Pancreas (tissue), 10 donors: ENCODE measurements around the gene XAGE2. TPM values are rescaled to one million over a fixed set of nuclear protein-coding genes. Genes with fewer than 3 reads are reported as not detected.
"Not testable (repeated sequence)": the region's sequence is repeated elsewhere in the genome, so short reads cannot be mapped to it uniquely, and the experiment has no call there.

ENCODE experiments used
- ATAC-seq, 4 donors: fragments of 200-7000 bp; cut with Tn5 transposase; one replicate each; pipeline versions ENCODE4 v1.8.0 to v1.9.1; 2020; ENCODE audit warnings: mild to moderate bottlenecking in 4 of 4, moderate library complexity in 4 of 4
- DNase-seq, 6 donors: peaks; one replicate each; pipeline ENCODE4 v3.0.0-alpha.2; 2020
- FAIRE-seq: peaks from 2 replicates; lab custom pipeline; 2012; peaks lifted over from hg19 to GRCh38; lab: Jason Lieb, UNC
- H3K27ac ChIP-seq, 4 donors: fragments of 200-600 bp; sonication (generic); 1 replicate in 3 of 4; 2 replicates in 1 of 4; pipeline versions ENCODE4 v1.5.0 to v1.8.0; 2020
- H3K27me3 ChIP-seq, 4 donors: fragments of 200-600 bp; one replicate each; pipeline ENCODE4 v1.8.0; 2021
- H3K36me3 ChIP-seq, 3 donors: fragments of 200-600 bp; sonication (generic) in 1 of 3; one replicate each; pipeline versions ENCODE4 v1.5.0 to v1.8.0; 2020 to 2021
- H3K4me1 ChIP-seq, 3 donors: fragments of 200-600 bp; one replicate each; pipeline ENCODE4 v1.8.0; 2021
- H3K4me3 ChIP-seq, 4 donors: fragments of 200-600 bp; sonication (generic) in 2 of 4; one replicate each; pipeline versions ENCODE4 v1.5.0 to v1.8.0; 2020 to 2021
- H3K9me3 ChIP-seq, 4 donors: fragments of 200-600 bp; one replicate each; pipeline ENCODE4 v1.8.0; 2021
- CTCF ChIP-seq, 4 donors: fragments of 200-600 bp; sonication (generic) in 3 of 4; IDR thresholded peaks; one replicate each; pipeline versions ENCODE4 v1.5.0 to v1.8.0; 2021; ENCODE audit warnings: antibody characterized with exemption in 4 of 4
- WGBS, 2 donors: extraction: QIAGEN DNeasy Blood & Tissue Kit; methylation state at CpG; one replicate each; pipeline ENCODE4 v1.1.7; 2013; 5-methylcytosine and 5-hydroxymethylcytosine counted together
- intact Hi-C, 3 donors: fragments of 100-400 bp; cut with DNase I; formaldehyde crosslinking; loops; one replicate each; pipeline versions ENCODE4 v1.11.1 to v1.14.2; 2022
- polyA plus RNA-seq, 2 donors: library from polyadenylated mRNA; stranded (reverse); fragments of 200-250 nt; gene quantifications; one replicate each; pipeline ENCODE4 v1.2.3, GENCODE V29; 2013
- total RNA-seq, 6 donors: library from RNA; stranded (reverse); fragmentation: NEBNext Ultra II Directional in 4 of 6; extraction: Animal tissue kit (Norgen Biotek cat#: 25700) in 4 of 6; gene quantifications; one replicate each; pipeline versions ENCODE4 v1.2.1 to v1.2.4, GENCODE V29; 2021 to 2023
- donor health status: healthy with polysubstance abuse.
- donor health status: DM: no; HTN: no; CAD: no; lungs with moderate emphysema.
- donor health status: DM: no; HTN: no; CAD: no.
- donor health status: control.
- donor health status: control.
- donor health status: Bipolar disorder and iron deficiency.
- donor health status: DM: yes; HTN: yes; CAD: no.
- donor health status: DM: no; HTN: no; CAD: no.
- donor health status: DM: no; HTN: no; CAD: no.
- donor health status: DM: yes; HTN: yes; CAD: no.

XAGE2 gene, protein sequence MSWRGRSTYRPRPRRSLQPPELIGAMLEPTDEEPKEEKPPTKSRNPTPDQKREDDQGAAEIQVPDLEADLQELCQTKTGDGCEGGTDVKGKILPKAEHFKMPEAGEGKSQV
- not detected for total RNA-seq
- under 1 TPM; 0.38 to 0.59 TPM for polyA plus RNA-seq

DNA sequence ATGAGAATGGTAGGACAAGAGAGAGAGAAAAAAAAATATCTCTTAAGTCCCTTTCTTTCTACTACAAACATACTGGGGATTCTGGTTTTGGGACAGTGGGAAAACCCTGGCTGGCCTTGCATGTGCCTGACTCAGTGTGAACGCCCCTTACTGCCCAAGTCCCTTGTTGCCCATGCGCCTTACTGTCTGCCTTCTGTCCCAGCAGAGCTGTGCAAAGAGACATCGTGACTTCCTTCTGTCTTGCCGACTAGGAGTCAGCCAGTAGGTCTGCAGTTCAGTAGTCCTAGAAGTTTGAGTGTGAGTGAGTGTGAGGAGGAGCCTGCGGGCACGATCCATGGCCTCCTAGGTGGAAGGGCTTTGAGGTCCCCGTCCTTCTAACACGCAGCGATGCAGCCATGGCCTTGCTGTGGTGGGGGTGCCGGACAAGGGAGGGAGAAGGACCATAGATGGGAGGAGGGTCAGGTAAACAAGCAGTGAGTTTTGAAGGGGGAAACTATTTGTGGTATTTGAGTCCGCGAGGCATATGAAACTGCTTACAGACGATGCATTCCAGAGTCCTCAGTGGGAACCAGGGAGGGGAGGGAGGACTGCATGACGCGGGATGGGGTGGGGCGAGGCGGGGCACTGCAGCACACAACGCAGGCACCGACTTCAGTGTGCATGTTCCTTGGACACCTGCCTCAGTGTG is at the start of gene XAGE2:
TSS of gene XAGE2 (plus strand) at position 654 of the 688 bp plus-strand sequence. CDS start 994 bp downstream, outside the sequence.
- H3K27me3 ChIP-seq: peaks cover 0 to 8% (median 3%) of the 10 kb centered on the region in 4 donors
- 62 to 66% methylated on average over 19 of the region's 19 CpGs for WGBS, 2 donors
- no peaks in the 10 kb centered on the region for H3K36me3 ChIP-seq
- DNase-seq (no peak), ATAC-seq (no peak), FAIRE-seq (no peak)
- intact Hi-C loops: no loop called here
- TF ChIP-seq CTCF (IDR thresholded peaks at IDR 0.05): no peak
- no peaks in the 10 kb centered on the region for H3K4me1 ChIP-seq
- H3K9me3 ChIP-seq: no peaks in the 10 kb centered on the region
- H3K27ac ChIP-seq: no peak within 1 kb of the TSS
- H3K4me3 ChIP-seq: no peak within 1 kb of the TSS

DNA sequence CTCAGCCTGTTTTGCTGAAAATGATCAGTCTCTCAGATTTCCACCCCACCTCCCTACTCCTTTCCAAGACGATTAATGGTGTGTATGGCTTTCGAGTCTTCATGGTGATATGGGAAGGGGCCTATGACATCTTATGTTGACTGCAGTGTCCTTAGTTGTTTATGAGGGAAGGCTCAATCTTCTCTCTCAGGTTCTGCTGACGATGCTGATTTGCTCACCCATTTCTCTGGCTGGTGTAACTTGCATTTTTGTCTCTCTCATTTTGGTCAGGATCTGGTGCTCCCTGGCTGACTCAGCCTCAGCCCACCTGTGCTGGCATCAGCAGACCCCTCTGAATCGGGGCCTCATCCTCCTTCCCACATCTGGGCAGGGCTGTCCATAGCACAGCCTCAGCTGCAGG is 31.4 kb upstream of the XAGE2 start:
- Histone ChIP-seq H3K27ac (no peak overlapping the region), H3K4me1 (no peaks in the 10 kb centered on the region), H3K9me3 (no peaks in the 10 kb centered on the region), H3K36me3 (no peaks in the 10 kb centered on the region), H3K27me3 (peaks cover 0 to 18% (median 1%) of the 10 kb centered on the region in 4 donors), H3K4me3 (no peak overlapping the region)
- TF ChIP-seq CTCF (IDR thresholded peaks at IDR 0.05): no peak
- no peak for DNase-seq
- ATAC-seq: no peak
- intact Hi-C loops: no loop called here
- 50 to 51% methylated on average over 4 of the region's 4 CpGs for WGBS, 2 donors
- FAIRE-seq: no peak

DNA sequence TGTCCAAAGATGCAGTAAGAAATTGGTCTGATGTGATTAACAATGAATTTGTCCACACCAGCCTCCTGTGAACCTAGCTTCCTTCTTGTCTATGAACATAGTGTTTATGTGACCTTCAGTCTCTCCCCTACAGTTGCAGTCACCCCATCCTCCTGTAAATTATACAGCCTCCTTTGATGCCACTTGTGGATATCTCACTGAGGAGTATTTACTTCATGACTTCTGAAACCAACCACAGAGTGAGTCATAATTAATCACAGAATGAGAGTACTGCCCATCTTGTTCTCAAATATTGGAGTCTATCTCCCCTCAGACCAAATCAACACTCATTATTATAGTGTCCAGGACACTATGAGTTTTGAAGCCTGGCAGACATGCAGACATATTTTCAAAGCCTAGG is 27.3 kb upstream of the XAGE2 start:
- Histone ChIP-seq H3K36me3 (no peaks in the 10 kb centered on the region), H3K4me3 (no peak overlapping the region), H3K27ac (no peak overlapping the region), H3K27me3 (peaks cover 0 to 3% (median 0%) of the 10 kb centered on the region in 4 donors), H3K9me3 (no peaks in the 10 kb centered on the region), H3K4me1 (no peaks in the 10 kb centered on the region)
- intact Hi-C loops: no loop called here
- no peak for TF ChIP-seq CTCF (IDR thresholded peaks at IDR 0.05)
- FAIRE-seq (no peak), DNase-seq (no peak), ATAC-seq (no peak)

- FAIRE-seq, intact Hi-C loops, H3K27ac ChIP-seq, H3K9me3 ChIP-seq, H3K4me1 ChIP-seq, DNase-seq, H3K27me3 ChIP-seq, H3K36me3 ChIP-seq, ATAC-seq, H3K4me3 ChIP-seq: not testable (repeated sequence)
- 50 to 54% methylated on average over 6 of the region's 6 CpGs for WGBS, 2 donors
Measured at GRCh38 chrX:52343131-52343530, 25.7 kb upstream of the XAGE2 start.

GRCh38 chrX:52345402-52345801 is 23.4 kb upstream of the XAGE2 start:
- ATAC-seq: peak in 3 of 4 donors; percentile 70 to 73 (median 71)
- peak in 5 of 6 donors; percentile 3 to 77 (median 49) for DNase-seq
- WGBS, 2 donors: 6 to 18% methylated on average over 4 of the region's 4 CpGs
- H3K27ac ChIP-seq, H3K27me3 ChIP-seq, FAIRE-seq, H3K36me3 ChIP-seq, H3K4me1 ChIP-seq, intact Hi-C loops, H3K9me3 ChIP-seq, H3K4me3 ChIP-seq: not testable (repeated sequence)
- TF ChIP-seq CTCF (IDR thresholded peaks at IDR 0.05): peak; percentile 31 to 55 (median 42)
